Large intestine (tissue), 3 donors: ENCODE data around the gene RHEBL1. TPM values are rescaled to one million over a fixed set of nuclear protein-coding genes. Genes with fewer than 3 reads are reported as not detected.
"Not testable (repeated sequence)": the region's sequence is repeated elsewhere in the genome, so short reads cannot be mapped to it uniquely, and the experiment has no call there.

Experiments used
- DNase-seq, 2 donors: peaks; one replicate each; pipeline versions ENCODE4 v3.0.0 to v3.0.0-alpha.2; 2013
- H3K27ac ChIP-seq: one replicate; pipeline ENCODE4 v1.5.1; 2013; ENCODE audit warnings: low read length
- H3K27me3 ChIP-seq: 2 replicates; pipeline ENCODE4 v1.6.1; 2013; ENCODE audit warnings: low read length; ENCODE audit not compliant: control insufficient read depth, insufficient read depth
- H3K36me3 ChIP-seq: 2 replicates; pipeline ENCODE4 v1.6.1; 2013; ENCODE audit warnings: low read length; ENCODE audit not compliant: control insufficient read depth, insufficient read depth
- H3K4me1 ChIP-seq: one replicate; pipeline ENCODE4 v1.6.1; 2013; ENCODE audit warnings: low read length; ENCODE audit not compliant: control insufficient read depth, insufficient read depth
- H3K4me3 ChIP-seq: one replicate; pipeline ENCODE4 v1.5.1; 2013; ENCODE audit warnings: low read length
- H3K9me3 ChIP-seq: one replicate; pipeline ENCODE4 v1.6.1; 2013; ENCODE audit warnings: mild to moderate bottlenecking, low read depth, low read length, moderate library complexity; ENCODE audit not compliant: control insufficient read depth
- WGBS: methylation state at CpG from one replicate; pipeline ENCODE4 v1.1.5; 2013; ENCODE audit warnings: low lambda C conversion rate; ENCODE audit not compliant: insufficient coverage; 5-methylcytosine and 5-hydroxymethylcytosine counted together
- polyA plus RNA-seq: library from polyadenylated mRNA; unstranded; fragments of 120-200 nt; gene quantifications from one replicate; pipeline ENCODE4 v1.2.1, GENCODE V29; 2013

RHEBL1 gene
- polyA plus RNA-seq, 1 donor, result 0.79 TPM

DNA sequence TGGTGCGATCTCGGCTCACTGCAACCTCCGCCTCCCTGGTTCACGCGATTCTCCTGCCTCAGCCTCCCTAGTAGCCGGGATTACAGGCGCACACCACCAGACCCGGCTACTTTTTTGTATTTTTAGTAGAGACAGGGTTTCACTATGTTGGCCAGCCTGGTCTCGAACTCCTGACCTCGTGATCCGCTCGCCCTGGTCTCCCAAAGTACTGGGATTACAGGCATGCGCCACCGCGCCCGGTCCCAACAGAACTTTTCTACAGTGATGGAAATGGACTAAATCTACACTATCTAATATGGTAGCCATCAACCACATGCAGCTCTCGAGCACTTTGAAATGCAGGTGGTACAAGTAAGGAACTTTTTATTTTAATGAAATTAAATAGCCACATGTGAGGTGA lies 7.9 kb downstream of the RHEBL1 start:
- H3K36me3 ChIP-seq, H3K27me3 ChIP-seq, H3K9me3 ChIP-seq, DNase-seq, H3K27ac ChIP-seq, H3K4me3 ChIP-seq: not testable (repeated sequence)
- no CpG with 5 or more reads among the region's 17 CpGs for WGBS
- H3K4me1 ChIP-seq, result peaks cover 20% of the 10 kb centered on the region

DNA sequence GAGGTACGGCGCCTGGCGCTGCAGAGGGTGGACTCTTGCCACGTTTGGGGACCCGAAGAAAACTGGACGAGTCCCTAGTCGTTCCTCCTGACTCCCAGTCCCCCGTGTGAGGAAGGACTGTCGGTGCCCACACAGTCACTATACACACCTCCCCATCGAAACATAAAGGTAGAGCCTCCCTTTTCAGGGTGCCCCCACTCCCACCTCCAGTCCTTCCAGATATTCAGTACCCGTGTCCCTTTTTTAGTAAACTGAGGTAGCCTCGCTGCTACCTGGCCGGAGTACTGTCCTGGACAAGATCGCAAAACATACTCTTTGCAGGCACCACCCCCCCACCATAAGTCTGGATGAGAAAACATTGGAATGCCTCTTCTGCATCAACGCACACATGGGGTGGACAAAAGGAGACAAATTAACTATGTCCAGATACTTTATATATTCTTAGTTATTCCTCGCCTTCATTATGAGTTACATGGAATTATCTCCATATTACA lies 8.6 kb downstream of the RHEBL1 start:
- H3K9me3 ChIP-seq, result no peaks in the 10 kb centered on the region
- no peaks in the 10 kb centered on the region for H3K36me3 ChIP-seq
- WGBS, result 0% methylated on average over 1 of the region's 16 CpGs
- peaks cover 26% of the 10 kb centered on the region for H3K4me1 ChIP-seq
- peak overlapping the region; percentile 67 for H3K4me3 ChIP-seq
- no peaks in the 10 kb centered on the region for H3K27me3 ChIP-seq
- peak overlapping the region; percentile 80 for H3K27ac ChIP-seq
- DNase-seq, result no peak

DNA sequence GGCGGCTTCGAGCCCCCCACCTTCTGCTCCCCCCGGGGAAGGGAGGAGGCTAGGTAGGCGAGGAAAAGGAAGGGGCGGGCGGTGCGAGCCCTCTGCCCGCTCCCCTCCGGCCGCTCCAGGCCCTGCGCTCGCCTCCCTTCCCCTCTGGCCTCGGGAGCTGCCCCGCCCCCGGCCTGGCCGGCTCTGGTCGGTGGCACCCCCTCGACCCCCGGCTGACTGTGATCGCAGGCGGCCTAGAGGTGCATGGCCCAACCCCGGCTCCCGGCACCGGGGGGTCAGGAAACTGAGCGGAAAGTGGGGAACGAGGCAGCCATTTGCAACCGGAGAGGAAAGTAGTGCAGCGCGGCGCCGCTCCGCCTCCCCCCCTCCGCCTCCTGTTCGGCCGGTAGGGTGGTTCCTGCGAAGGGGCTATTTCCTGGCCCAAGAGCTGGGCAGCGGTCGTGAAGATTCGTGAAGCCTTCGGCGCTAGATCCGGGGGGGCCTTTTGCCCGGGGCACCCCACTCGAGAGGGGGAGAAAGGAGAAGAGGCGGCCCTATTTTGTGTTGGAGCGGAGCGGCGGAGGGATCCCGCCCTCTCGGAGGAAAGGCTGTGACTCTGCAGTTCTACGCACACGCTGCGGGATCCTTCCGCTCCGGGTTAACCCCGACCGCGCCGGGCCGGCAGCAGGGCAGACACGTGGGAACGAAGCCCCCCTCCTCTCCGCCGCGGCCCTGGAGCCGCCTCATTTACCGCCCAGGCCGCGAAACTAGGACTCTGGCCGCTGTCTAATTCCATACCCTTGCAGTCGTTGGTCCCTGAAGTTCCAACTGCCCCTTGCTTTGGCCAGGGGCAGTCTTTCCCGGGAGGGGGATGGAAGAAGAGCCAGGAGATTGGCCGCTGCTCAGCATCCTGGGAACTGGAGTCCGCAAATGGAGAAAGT lies 9.3 kb downstream of the RHEBL1 start, which contains the start of gene KMT2D:
KMT2D (minus strand) TSS at position 558 of the 920 bp plus-strand sequence. CDS start 5,470 bp downstream, outside the sequence.
- H3K4me1 ChIP-seq, result peaks cover 32% of the 10 kb centered on the region
- DNase-seq, result peak; percentile 91 to 98
- no peaks in the 10 kb centered on the region for H3K9me3 ChIP-seq
- H3K27me3 ChIP-seq, result no peaks in the 10 kb centered on the region
- peak within 1 kb of the TSS; percentile 80 for H3K27ac ChIP-seq
- peak within 1 kb of the TSS; percentile 67 for H3K4me3 ChIP-seq
- H3K36me3 ChIP-seq, result peaks cover 3% of the 10 kb centered on the region
- WGBS, result no CpG with 5 or more reads among the region's 74 CpGs

- peaks cover 11% of the 10 kb centered on the region for H3K36me3 ChIP-seq
- peak overlapping the region; percentile 67 for H3K4me3 ChIP-seq
- no peaks in the 10 kb centered on the region for H3K27me3 ChIP-seq
- no CpG with 5 or more reads among the region's 70 CpGs for WGBS
- peaks cover 34% of the 10 kb centered on the region for H3K4me1 ChIP-seq
- H3K27ac ChIP-seq, result peak overlapping the region; percentile 80
- no peaks in the 10 kb centered on the region for H3K9me3 ChIP-seq
- DNase-seq, result peak in 1 of 2 donors; percentile 41
Observed at GRCh38 chr12:49059299-49060171, 10.2 kb downstream of the RHEBL1 start.

GRCh38 chr12:49059045-49059298 lies 10.8 kb downstream of the RHEBL1 start:
- Histone ChIP-seq H3K4me3 (peak overlapping the region; percentile 67), H3K27me3 (no peaks in the 10 kb centered on the region), H3K27ac (no peak overlapping the region), H3K4me1 (peaks cover 34% of the 10 kb centered on the region), H3K9me3 (no peaks in the 10 kb centered on the region), H3K36me3 (peaks cover 17% of the 10 kb centered on the region)
- no peak for DNase-seq
- WGBS, result no CpG with 5 or more reads among the region's 1 CpG

GRCh38 chr12:49058366-49059044 lies 11.3 kb downstream of the RHEBL1 start:
- no peak for DNase-seq
- no peaks in the 10 kb centered on the region for H3K27me3 ChIP-seq
- peaks cover 34% of the 10 kb centered on the region for H3K4me1 ChIP-seq
- H3K9me3 ChIP-seq, result no peaks in the 10 kb centered on the region
- H3K36me3 ChIP-seq, result peaks cover 21% of the 10 kb centered on the region
- WGBS, result no CpG with 5 or more reads among the region's 5 CpGs
- H3K27ac ChIP-seq, result no peak overlapping the region
- H3K4me3 ChIP-seq, result peak overlapping the region; percentile 67

GRCh38 chr12:49057888-49058287 lies 11.9 kb downstream of the RHEBL1 start:
- Histone ChIP-seq H3K27ac (no peak overlapping the region), H3K27me3 (no peaks in the 10 kb centered on the region), H3K9me3 (no peaks in the 10 kb centered on the region), H3K36me3 (peaks cover 28% of the 10 kb centered on the region), H3K4me3 (peak overlapping the region; percentile 67), H3K4me1 (peaks cover 34% of the 10 kb centered on the region)
- WGBS, result no CpG with 5 or more reads among the region's 4 CpGs
- no peak for DNase-seq

- Histone ChIP-seq H3K27ac (no peak overlapping the region), H3K9me3 (no peaks in the 10 kb centered on the region), H3K4me1 (peaks cover 30% of the 10 kb centered on the region), H3K27me3 (no peaks in the 10 kb centered on the region), H3K36me3 (peaks cover 45% of the 10 kb centered on the region), H3K4me3 (no peak overlapping the region)
- 43% methylated on average over 1 of the region's 7 CpGs for WGBS
- peak; percentile 55 to 58 for DNase-seq
Observed at GRCh38 chr12:49055978-49056754, 13.6 kb downstream of the RHEBL1 start.

GRCh38 chr12:49055092-49055491 lies 14.7 kb downstream of the RHEBL1 start:
- DNase-seq, result no peak
- Histone ChIP-seq H3K27ac (no peak overlapping the region), H3K27me3 (no peaks in the 10 kb centered on the region), H3K9me3 (no peaks in the 10 kb centered on the region), H3K4me3 (no peak overlapping the region), H3K4me1 (peaks cover 29% of the 10 kb centered on the region), H3K36me3 (peaks cover 55% of the 10 kb centered on the region)
- WGBS, result no CpG with 5 or more reads among the region's 4 CpGs
